HG03045 (cell line): ENCODE data around the gene UBE2J2.

Source experiments
- ATAC-seq: cut with Tn5 transposase; IDR thresholded peaks from one replicate; pipeline ENCODE4 v1.9.1; 2021; ENCODE audit warnings: mild to moderate bottlenecking, moderate library complexity; ENCODE audit not compliant: unreplicated experiment

Gene UBE2J2

DNA sequence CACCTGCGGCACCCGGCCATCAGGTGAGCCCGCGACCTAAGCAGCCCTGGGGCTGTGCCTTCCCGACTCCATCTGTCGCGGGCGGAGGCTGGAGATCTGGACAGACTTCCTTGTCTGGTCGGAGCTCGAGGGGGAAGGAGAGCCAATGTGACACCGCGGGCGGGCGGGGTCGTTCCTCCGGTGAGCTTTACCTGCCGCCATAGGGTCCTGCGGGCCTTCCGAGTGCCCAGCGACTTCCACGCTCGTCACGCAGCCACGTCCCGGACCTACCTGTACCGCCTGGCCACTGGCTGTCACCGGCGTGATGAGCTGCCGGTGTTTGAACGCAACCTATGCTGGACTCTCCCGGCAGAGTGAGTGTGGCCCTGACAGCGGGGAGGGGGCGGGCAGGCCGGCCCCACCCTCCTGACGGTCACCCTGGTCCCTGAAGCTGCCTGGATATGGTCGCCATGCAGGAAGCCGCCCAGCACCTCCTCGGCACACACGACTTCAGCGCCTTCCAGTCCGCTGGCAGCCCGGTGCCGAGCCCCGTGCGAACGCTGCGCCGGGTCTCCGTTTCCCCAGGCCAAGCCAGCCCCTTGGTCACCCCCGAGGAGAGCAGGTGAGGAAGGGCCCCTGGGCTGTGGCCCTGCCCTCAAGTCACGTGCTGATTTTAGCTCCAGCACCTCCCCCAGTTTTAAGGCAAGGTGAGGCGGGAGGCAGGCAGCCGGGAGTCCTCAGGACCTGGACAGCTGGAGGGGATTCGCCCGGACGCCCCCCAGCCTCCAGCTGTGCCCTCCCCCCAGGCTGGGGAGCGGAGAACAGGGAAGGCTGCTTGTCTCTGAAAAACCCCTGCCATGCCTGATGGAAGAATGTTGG is 35.8 kb upstream of the UBE2J2 start:
- no peak for ATAC-seq

DNA sequence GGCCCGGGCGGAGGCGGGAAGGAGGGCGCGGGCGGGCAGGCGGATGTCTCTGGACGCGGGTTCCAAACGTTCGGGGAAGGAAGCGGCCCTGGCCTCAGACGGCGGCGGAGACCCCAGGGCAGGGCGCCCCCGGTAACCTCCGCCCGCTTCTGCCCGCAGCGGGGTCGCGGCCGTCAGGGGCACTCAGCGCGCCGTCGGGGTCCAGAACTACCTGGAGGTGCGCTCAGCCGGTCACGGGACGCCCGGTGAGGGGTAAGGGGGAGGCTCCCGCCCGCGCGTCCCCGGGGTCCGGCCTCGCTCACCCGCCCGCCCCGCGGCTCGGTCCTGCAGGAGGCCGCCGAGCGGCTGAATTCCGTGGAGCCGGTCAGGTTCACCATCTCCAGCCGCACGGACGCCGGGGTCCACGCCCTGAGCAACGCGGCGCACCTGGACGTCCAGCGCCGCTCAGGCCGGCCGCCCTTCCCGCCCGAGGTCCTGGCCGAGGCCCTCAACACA is 35.1 kb upstream of the UBE2J2 start:
- ATAC-seq: no peak

DNA sequence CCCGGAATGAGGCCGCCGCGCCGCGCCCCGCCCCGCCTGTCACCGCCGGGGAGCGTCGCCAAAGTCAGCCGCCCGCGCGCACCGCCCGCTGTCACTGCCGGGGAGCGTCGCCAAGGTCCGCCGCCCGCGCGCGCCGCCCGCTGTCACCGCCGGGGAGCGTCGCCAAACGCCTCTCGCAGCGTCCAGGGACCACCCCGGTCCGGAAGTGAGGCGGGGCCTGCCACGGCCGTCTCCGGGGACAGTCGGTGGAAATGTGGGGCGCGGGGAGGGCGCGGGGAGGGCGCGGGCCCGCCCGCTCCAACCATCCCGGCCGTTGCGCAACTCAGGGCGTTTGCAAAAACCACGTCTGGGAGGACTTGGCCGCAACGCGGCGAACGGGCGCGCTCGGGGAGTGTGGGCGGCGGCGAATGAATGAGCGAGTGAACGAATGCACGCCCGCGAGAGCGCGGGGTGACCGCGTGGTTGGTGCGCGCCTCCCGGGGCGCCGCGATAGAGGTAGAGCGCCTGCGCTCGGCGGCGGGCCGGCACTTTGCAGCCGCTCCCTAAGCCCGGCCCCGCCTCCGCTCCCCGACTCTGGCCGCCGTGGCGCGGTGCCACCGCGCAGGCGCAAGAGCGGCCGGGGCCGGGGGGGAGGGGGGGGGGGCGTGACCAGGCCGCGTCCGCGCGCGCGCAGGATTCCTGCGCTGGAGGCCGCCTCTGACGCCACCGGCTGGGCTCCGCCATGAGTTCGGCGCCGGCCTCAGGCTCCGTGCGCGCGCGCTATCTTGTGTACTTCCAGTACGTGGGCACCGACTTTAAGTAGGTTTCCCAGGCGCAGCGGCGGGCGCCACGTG is 34.5 kb upstream of the UBE2J2 start, which contains the start of the genes ACAP3 and PUSL1:
ACAP3 (minus strand) TSS at position 8 of the 833 bp plus-strand sequence. CDS start 115 bp downstream, outside the sequence.
PUSL1 (plus strand) TSS at position 675 of the 833 bp plus-strand sequence; CDS start at position 722, 47 bp downstream.
- peak; percentile 47 for ATAC-seq

DNA sequence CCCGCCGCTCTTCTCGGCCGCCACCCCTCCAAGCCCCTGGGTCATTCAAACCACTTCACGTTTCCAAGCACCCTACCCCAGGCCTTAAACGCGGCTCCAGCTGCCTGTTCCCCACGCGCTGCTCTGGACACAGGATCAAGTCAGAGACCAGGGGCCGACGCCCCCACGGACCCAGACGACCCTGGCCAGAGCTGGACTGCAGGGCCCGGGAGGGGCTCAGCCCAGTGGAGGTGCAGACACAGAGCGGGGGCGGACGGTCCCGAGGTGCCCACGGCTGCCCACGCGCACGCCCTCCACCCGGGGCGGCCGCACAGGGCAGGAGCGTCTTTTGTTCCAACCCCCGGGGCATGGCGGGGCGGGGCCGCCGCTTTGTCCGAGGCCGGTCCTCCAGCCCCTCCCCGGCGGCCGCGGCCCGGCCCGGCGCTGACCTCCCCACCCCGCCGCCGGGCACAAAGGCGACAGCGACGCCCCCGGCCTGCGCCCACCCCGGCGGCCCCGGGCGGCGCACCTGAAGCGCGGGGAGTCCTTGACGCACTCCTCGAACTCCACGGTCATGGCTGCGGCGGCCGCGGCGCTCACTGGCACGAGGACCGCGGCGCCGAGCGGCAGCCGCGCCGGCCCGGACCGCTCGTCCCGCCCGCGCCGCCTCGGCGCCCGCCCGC is 33.7 kb upstream of the UBE2J2 start:
- ATAC-seq: peak; percentile 5

DNA sequence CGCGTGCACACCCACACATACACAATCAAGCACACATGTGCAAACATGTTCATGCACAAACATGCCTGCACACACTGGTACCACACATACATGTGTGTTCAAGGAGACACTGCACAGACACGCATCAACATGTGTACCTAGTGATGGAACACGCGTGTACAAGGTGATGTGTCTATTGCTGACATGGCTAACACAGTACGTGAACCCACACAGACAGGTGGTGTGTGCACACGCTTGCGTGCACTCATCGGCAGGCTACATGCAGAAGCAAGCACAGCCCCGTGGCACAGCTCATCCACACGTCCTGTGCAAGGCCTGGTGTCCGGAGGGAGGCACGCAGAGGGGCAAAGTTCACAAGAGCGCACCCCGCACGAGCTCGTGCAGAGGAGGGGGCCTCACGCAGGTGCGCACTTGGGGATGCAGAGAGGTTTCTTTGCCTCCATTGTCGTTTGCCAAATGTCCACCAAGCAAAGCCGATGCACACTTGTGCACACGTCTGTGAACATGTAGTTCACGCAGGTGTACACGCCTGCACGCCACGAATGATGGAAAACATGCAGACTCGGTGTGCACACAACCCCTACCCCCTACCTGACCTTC is 33.1 kb upstream of the UBE2J2 start:
- no peak for ATAC-seq

DNA sequence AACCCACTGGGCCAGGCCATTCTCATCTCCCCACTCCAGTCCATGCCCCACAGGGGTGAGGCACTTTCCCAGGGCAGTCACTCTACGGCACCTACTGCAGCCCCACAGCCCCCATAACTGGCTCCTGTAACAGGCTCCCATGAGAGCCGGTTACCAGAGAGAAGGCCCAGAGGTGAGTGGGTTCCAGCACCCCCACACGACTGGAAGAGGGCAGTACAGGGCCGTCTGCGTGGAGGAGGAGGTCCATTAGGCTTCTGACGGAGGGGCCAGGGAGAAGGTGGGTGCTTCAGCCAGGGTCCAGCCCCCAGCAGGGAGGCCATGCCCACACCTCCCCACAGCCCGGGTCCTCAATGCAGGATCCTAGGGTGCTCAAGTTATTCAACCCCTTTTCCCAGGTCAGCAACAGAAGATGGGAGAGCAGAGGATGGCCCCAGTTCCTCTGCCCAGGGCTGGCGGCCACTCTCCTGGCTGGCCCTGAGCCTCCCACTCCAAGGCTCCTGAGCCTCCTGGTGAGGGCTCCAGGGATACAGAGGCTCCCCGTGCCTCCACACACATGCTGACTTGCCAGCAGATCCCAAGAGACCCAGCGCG is 32.5 kb upstream of the UBE2J2 start:
- no peak for ATAC-seq

DNA sequence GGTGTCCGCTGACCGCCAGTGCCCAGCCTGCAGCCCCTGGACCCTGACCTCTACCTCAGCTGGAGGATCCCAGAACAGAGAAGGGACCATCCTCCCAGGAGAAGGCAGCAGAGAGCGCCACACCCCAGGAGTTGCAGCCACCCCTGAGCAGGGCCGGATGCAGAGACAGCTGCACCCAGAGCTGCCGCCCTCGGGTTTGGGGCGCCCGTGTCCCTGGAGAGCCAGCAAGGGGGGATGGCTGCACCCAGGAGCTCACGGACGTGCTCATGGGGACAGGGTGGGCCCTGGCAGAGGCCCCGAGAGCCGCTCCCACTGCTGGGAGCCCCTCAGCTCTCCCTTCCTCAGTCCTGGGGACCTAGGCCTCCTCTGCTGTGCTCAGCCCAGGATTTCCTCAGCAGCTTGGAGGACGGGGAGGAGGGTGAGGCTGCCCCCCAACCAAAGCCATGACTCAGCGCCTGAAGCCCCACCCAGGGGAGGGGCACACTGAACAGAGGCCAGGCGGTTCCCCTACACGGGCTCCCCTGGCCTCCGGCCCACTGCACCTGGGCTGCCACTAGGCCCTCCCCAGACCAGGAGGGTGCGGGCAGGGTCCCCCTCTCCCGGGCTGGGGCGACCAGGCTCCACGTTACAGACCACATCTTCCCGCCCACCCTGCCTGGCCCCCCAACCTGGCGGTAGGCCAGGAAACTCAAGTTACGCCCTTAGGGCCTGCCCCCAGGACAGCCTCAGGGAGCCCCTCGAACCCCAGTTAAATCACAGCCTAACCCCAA is 31.8 kb upstream of the UBE2J2 start:
- no peak for ATAC-seq

DNA sequence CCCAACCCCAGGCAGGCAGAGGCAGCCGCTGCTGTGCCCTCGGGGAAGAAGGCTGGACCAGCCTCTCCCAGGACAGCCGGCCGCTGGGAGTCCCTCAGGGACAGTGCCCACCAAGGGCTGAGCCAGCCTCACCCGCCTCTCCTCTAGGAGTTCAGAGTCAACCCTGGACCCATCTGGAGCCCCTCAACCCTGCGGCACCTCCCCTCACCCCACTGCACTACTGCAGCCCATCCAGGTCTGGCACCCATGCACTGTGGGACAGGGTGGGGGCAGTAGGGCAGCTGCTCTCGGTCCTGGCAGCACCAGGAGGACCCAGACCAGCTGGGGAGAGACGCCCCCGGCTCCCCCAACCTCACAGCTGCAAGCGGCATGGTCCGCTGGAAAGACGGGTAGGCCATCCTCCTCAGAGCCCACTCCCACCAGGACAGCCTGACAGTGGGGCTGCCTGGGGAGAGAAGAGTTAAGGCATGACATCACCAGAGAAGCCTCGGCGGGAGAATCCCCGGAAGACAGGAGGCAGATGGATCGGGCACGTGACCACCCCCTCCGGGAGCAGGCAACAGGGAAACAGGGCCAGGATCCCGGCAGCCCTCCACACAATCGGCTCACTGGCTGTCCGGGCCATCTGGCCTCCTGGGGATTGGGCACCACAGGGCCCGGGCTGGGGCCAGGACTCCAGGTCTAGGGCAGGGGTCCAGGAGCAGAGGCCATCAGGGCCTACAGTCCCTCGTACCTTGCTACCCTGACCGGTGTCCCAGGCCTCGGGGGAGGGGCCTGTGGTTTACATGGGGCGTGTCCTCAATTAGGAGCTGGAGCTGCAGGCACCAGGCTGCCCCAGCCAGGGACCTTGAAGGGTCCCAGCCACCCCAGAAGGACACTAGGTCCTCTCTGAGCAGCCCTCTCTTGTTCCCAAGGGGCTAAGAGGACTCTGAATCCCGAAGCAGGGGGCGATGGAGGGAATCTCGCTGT is 31.0 kb upstream of the UBE2J2 start:
- no peak for ATAC-seq

DNA sequence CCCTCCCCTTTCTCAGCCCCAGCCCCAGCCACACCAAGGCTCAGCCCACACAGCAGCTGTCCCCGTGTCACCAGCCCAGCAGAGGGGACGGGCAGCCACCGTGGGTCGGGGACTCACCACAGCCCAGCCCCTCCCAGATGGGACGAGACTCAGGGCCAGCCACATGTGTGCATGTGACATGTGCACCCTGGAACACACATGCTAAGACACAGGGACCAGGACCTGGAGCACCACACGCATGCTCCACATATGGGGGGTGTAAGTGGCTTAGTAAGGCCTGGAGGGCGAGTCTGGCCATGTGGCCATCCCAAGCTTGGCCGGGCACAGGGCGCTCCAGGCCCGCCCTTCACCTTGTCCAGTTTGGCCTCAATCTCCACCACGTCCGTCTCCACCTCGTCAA is 30.1 kb upstream of the UBE2J2 start:
- ATAC-seq: no peak

DNA sequence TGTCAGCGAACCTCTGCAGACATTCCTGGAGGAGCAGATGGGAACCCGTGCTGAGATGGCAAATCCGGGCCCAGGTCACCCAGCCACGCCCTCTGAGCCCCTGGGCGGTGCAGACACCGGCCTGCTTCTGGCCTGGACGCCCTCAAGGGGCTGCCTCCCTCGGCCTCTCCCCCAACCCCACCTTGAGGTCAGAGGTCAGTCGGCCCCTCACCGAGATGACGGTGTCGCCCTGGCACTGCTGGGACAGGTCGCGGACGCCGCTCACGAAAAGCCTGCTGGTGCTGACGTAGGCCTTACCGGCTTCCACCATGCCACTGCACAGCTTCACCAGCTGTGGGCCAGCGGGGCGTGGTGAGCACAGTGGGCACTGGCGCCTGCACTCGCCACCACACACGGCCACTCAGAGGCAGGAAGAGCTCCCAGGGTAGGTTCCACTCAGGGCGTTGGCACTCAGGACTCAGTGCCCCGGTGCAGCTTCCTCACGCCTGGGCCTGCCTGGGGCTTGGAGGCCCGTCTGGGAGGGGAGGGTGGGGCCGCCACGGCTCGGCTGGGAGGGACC is 29.4 kb upstream of the UBE2J2 start:
- no peak for ATAC-seq

DNA sequence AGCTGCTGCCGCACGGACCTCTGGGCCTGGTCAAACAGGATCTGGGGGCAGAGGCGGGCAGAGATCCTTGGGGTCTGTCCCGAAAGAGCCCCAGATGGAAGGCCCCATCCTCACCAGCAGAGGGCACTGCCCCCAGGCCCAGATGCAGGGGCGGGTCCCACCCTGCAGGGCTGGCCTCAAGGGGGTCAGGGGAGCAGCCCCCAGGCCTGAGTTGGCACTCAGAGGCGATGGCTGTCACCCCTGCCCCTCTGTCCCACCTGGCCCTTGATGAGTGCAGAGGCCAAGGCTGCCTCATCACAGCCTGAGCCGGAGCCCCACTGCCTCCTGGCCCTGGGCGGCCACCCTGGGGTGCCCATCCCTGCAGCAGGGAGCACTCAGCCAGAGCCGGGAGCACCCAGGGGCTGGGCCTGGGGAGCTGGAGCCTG is 28.4 kb upstream of the UBE2J2 start:
- no peak for ATAC-seq

DNA sequence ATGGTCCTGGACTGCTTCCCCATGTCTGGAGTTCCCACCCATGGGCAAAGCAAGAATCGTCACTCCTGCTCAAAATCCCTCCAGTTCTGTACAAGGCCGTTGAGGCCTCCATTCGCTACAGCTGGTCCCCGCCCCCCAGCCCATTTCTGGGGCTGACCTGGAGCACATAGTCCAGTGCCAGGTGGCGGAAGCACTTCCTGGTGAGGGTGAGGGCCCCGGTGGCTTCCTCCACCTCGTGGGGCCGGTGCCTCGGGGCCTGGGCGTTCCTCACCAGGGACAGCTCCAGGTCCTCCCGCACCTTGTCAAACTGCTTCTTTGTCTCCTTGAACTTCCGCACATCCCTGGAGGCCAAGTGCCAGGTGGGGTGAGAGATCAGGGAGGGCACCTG is 26.7 kb upstream of the UBE2J2 start:
- ATAC-seq: no peak

DNA sequence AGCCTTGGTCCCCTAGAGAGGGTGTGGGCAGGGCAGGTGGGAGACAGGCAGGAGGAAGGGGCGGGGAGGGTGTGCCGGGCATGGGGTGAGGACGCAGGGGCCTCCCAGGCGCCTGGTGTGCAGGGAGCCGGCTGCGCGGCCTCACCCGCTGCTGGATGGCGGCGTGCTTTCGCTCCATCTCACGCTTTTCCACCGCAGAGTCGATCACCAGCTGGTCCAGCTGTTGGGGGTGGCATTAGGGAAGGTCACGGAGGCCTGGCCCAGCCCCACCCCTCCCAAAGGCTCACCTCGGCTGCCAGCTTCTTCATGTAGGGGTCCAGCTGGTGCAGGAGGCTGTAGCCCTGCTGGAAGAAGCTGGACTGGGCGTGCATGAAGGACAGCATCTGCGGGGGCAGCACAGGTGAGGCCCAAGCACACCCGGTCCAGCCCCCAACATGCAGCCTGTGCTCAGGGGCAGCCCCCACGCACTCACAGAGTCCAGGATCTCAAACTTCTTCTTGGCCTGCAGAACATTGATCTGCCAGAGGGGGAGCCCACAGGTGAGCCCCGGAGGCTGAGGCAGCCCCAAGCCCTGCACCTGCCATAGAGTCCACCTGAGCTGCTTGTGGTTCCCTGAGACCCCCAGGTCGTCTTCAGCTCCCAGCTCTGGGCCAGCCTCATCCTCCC is 26.2 kb upstream of the UBE2J2 start:
- ATAC-seq: no peak

DNA sequence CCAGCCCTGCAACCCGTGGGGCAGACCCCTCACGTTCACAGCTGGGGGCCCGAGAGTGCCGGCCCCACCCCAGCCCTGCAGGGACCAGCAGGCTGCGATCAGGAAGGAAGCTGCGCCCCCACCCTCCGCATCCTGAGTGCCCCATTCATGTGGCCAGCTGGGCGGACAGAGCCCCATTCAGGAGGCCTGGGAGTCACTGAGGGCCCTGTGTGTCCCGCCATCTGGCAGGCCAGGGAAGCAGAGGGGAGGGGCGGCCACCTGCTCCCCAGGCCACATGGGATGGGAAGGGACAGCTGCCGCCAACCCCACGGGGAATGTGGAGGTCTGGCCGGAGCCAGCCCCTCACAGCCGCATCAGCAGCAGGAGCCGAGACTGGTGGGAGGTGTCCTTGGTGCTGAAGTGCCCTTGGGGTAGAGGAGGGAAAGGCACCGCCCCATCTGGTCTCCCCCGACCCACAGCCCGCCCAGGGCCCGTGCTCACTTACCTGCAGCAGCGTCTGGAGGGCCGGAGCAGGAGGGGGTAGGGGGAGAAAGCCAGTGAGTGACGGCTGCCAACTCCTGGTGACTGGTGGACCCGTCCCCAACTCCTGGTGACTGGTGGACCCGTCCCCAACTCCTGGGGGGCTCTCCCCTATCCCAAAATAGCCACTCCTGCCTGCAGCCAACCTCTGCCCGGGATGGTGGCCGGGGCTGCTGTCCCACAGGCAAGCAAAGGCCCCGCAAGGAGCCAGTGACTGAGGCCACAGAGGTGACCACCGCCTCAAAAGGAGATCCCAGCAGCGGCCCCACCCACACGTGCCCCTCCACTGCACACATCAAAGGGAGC is 25.4 kb upstream of the UBE2J2 start:
- no peak for ATAC-seq

DNA sequence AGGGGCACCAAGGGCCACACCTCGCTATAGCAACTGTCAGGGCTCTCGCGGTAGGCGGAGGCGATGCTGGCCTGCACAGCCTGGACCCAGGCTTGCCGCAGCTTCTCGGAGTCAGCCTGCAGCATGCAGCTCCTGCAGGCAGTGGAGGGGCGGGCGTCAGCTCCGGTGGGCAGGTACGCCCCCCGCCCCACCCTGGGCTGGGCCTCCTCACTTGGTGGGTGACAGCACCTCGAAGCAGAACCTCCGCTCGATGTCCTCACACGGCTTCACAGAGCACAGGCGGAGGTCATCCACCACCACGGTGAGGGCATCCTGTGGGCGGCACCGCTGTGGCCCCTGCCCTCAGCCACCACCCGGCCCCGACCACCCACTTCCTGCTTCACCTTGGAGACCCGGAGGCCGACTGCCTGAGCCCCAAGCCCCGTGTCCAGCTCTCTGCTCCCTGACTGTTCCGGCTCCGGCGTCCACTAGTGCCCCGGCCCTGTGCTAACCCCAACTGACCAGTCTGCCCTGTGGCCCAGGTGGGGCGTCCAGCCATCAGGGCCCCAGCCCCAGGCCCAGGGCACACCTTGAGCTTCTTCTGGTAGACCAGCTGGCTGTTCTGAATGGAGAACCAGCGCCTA is 24.3 kb upstream of the UBE2J2 start:
- ATAC-seq: no peak
